PC-3 (cell line): ENCODE measurements around the gene DDI2.

Experiments
- EZH2 ChIP-seq: fragments of 300-600 bp; sonication (generic); IDR thresholded peaks from one replicate; pipeline ENCODE4 v1.6.1; 2017; ENCODE audit warnings: antibody characterized with exemption, mild to moderate bottlenecking, low read length; ENCODE audit not compliant: unreplicated experiment
- EZH2phosphoT487 ChIP-seq: fragments of 300-600 bp; sonication (generic); IDR thresholded peaks from 2 replicates; pipeline ENCODE4 v1.6.1; 2018; ENCODE audit warnings: mild to moderate bottlenecking, antibody characterized with exemption, low read length, borderline replicate concordance
- TF ChIP-seq, protein P1 (sequence below): fragments of 300-600 bp; sonication (generic); conservative IDR thresholded peaks from 2 replicates; pipeline ENCODE4 v1.5.1; 2017; ENCODE audit warnings: antibody characterized with exemption, low read depth, mild to moderate bottlenecking, low read length

GRCh38 chr1:15639931-15640330 lies 22.7 kb downstream of the DDI2 start:
- TF ChIP-seq, protein P1, sequence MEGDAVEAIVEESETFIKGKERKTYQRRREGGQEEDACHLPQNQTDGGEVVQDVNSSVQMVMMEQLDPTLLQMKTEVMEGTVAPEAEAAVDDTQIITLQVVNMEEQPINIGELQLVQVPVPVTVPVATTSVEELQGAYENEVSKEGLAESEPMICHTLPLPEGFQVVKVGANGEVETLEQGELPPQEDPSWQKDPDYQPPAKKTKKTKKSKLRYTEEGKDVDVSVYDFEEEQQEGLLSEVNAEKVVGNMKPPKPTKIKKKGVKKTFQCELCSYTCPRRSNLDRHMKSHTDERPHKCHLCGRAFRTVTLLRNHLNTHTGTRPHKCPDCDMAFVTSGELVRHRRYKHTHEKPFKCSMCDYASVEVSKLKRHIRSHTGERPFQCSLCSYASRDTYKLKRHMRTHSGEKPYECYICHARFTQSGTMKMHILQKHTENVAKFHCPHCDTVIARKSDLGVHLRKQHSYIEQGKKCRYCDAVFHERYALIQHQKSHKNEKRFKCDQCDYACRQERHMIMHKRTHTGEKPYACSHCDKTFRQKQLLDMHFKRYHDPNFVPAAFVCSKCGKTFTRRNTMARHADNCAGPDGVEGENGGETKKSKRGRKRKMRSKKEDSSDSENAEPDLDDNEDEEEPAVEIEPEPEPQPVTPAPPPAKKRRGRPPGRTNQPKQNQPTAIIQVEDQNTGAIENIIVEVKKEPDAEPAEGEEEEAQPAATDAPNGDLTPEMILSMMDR = no peak
- TF ChIP-seq EZH2 = no peak
- no peak for TF ChIP-seq EZH2phosphoT487
